ENCODE data around the gene PLA2G4D.
A peak's percentile ranks its signal among the peaks of the same experiment; 100 is the strongest.

The PLA2G4D gene

GRCh38 chr15:42108806-42109205 lies 14.4 kb upstream of the PLA2G4D start:
- no peak for TF ChIP-seq CTCF (IDR thresholded peaks at IDR 0.05; ENCODE audit: low read length)
- no peak for TF ChIP-seq EZH2 (IDR thresholded peaks at IDR 0.05; ENCODE audit: borderline replicate concordance, low read length)
- Histone ChIP-seq H3K9ac (ENCODE audit: low read length) (no peak overlapping the region), H4K20me1 (ENCODE audit: insufficient read depth, low read length) (no peaks in the 10 kb centered on the region), H3K9me2 (ENCODE audit: low read depth, low read length) (no peaks in the 10 kb centered on the region), H3K79me2 (ENCODE audit: insufficient read depth, low read length) (no peaks in the 10 kb centered on the region), H3F3A (ENCODE audit: insufficient read depth, low read length) (no peaks in the 10 kb centered on the region), H3K36me3 (ENCODE audit: insufficient read depth, low read length) (no peaks in the 10 kb centered on the region), H3K9me3 (ENCODE audit: low read length) (no peaks in the 10 kb centered on the region), H3K27me3 (ENCODE audit: insufficient read depth, low read length) (0 out of 2 replicates have a peak, but pooled peaks cover 4% of the 10 kb centered on the region), H3K27ac (ENCODE audit: low read depth, low read length, poor library complexity, severe bottlenecking) (no peak overlapping the region), H3K4me2 (ENCODE audit: low read length) (no peak overlapping the region), H3K4me3 (ENCODE audit: low read depth, low read length, poor library complexity, severe bottlenecking) (no peak overlapping the region), H2AFZ (ENCODE audit: low read length) (no peak overlapping the region), H3K4me1 (ENCODE audit: insufficient read depth, low read length, severe bottlenecking) (peaks cover 7% of the 10 kb centered on the region)

DNA sequence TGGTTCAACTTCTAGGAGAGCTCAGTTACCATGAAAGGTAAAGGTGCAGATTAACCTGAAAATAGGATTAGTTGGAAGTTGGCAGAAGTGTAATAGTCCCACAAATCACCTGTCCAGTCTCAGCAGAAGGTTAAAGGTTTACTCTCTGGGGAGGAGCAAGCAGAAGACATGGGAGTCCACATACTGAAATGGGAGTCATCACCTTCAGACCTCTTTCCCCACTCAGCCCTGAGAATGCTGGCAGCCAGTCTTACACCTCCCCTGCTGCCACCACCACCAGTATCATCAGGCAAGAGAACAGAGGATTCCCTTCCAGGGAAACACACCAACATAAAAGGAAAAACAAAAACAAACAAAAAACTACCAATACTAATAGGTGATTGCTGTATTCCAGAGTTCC lies 13.8 kb upstream of the PLA2G4D start:
- H3K27ac ChIP-seq (ENCODE audit: low read depth, low read length, poor library complexity, severe bottlenecking): no peak overlapping the region
- no peaks in the 10 kb centered on the region for H3K36me3 ChIP-seq (ENCODE audit: insufficient read depth, low read length)
- H3K27me3 ChIP-seq (ENCODE audit: insufficient read depth, low read length): 0 out of 2 replicates have a peak, but pooled peaks cover 4% of the 10 kb centered on the region
- TF ChIP-seq EZH2 (IDR thresholded peaks at IDR 0.05; ENCODE audit: borderline replicate concordance, low read length): no peak
- no peak for TF ChIP-seq CTCF (IDR thresholded peaks at IDR 0.05; ENCODE audit: low read length)
- no peaks in the 10 kb centered on the region for H4K20me1 ChIP-seq (ENCODE audit: insufficient read depth, low read length)
- H3K9me2 ChIP-seq (ENCODE audit: low read depth, low read length): no peaks in the 10 kb centered on the region
- H3K4me3 ChIP-seq (ENCODE audit: low read depth, low read length, poor library complexity, severe bottlenecking): no peak overlapping the region
- peaks cover 7% of the 10 kb centered on the region for H3K4me1 ChIP-seq (ENCODE audit: insufficient read depth, low read length, severe bottlenecking)
- no peaks in the 10 kb centered on the region for H3K79me2 ChIP-seq (ENCODE audit: insufficient read depth, low read length)
- H2AFZ ChIP-seq (ENCODE audit: low read length): no peak overlapping the region
- no peaks in the 10 kb centered on the region for H3K9me3 ChIP-seq (ENCODE audit: low read length)
- H3K4me2 ChIP-seq (ENCODE audit: low read length): no peak overlapping the region
- H3K9ac ChIP-seq (ENCODE audit: low read length): no peak overlapping the region
- H3F3A ChIP-seq (ENCODE audit: insufficient read depth, low read length): no peaks in the 10 kb centered on the region

DNA sequence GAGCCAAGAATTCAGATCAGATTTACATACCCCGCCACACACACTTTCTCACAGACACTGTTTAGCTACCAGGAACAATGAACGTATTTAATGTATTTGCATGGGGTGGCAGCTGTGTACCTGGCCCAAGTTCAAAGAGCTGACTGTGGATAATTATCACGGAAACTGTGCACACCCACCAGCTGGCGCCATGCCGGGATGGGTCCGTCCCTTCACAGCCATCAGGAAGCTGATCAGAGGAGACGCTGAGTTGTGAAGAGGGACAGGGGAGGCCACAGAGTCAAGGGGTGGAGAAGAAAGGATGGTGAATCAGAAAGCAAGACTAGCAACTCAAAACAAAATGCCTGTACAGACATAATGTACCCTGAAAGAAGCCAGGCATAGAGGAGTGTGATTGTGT lies 13.1 kb upstream of the PLA2G4D start:
- H3K27me3 ChIP-seq (ENCODE audit: insufficient read depth, low read length): 0 out of 2 replicates have a peak, but pooled peaks cover 4% of the 10 kb centered on the region
- no peaks in the 10 kb centered on the region for H3K79me2 ChIP-seq (ENCODE audit: insufficient read depth, low read length)
- peak overlapping the region; percentile 20; the same call in 1 of the 2 replicates for H3K4me2 ChIP-seq (ENCODE audit: low read length)
- peaks cover 7% of the 10 kb centered on the region for H3K4me1 ChIP-seq (ENCODE audit: insufficient read depth, low read length, severe bottlenecking)
- no peak for TF ChIP-seq EZH2 (IDR thresholded peaks at IDR 0.05; ENCODE audit: borderline replicate concordance, low read length)
- TF ChIP-seq CTCF (IDR thresholded peaks at IDR 0.05; ENCODE audit: low read length): no peak
- H3K4me3 ChIP-seq (ENCODE audit: low read depth, low read length, poor library complexity, severe bottlenecking): no peak overlapping the region
- no peak overlapping the region for H3K27ac ChIP-seq (ENCODE audit: low read depth, low read length, poor library complexity, severe bottlenecking)
- no peak overlapping the region for H2AFZ ChIP-seq (ENCODE audit: low read length)
- H3K36me3 ChIP-seq (ENCODE audit: insufficient read depth, low read length): no peaks in the 10 kb centered on the region
- no peaks in the 10 kb centered on the region for H3F3A ChIP-seq (ENCODE audit: insufficient read depth, low read length)
- H3K9me2 ChIP-seq (ENCODE audit: low read depth, low read length): no peaks in the 10 kb centered on the region
- no peaks in the 10 kb centered on the region for H4K20me1 ChIP-seq (ENCODE audit: insufficient read depth, low read length)
- no peak overlapping the region for H3K9ac ChIP-seq (ENCODE audit: low read length)
- H3K9me3 ChIP-seq (ENCODE audit: low read length): no peaks in the 10 kb centered on the region
